HG02870 (cell line): ENCODE measurements around the gene GCNT4.
"Not testable (repeated sequence)": the region's sequence is repeated elsewhere in the genome, so short reads cannot be mapped to it uniquely, and the experiment has no call there.

Experiments used
- ATAC-seq: cut with Tn5 transposase; IDR thresholded peaks from one replicate; pipeline ENCODE4 v1.9.1; 2021; ENCODE audit warnings: mild to moderate bottlenecking, moderate library complexity; ENCODE audit not compliant: unreplicated experiment

GCNT4 gene

DNA sequence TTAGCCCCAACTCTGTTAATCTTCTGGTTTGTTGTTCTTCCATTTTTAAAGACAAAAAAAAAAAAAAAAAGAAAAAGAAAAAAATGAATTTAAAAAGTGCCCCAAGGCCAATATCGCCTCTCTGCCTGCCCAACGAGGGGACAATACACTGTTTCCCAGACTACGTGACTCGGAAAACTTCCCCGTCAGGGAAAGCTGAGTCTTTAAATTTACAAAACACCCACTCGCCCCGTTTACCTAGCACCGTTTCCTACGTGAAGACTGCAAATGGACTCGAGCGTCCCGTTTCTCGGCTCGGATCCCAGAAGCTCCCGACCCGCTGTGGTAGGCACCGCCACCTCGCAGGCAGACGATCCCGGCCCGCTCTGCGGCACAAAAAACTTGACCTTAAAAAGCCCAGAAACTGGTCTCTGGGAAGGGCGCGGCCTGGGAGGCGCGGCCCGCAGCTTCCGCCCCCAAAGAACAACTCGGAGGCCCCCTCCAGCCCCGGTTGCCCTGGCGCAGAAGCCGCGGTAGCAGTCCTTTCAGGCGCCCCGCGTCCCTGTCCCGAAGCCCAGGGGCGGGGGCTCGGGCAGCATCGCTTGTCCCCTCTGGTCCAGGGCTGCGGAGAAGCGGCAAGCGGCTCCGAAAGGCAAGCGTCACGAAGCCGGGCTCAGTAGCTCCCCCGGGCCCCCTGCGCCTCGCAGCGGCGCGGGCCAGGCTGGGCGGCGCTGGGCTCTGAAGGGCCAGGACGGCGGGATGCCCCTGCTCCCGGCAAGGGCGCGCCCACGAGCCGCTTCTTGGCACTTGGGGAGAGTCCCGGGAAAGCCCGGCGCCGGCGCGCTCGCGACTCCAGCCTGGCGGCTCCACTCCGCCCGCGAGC, at the start of gene GCNT4:
TSS of gene GCNT4 (minus strand) at position 367 of the 862 bp plus-strand sequence. CDS start 22,521 bp downstream, outside the sequence.
- no peak for ATAC-seq

- ATAC-seq = not testable (repeated sequence)
Measured at GRCh38 chr5:75095956-75096355, 43.6 kb upstream of the GCNT4 start.

- no peak for ATAC-seq
Measured at GRCh38 chr5:75091597-75091996, 39.2 kb upstream of the GCNT4 start.

- ATAC-seq = no peak
Measured at GRCh38 chr5:75089662-75090061, 37.3 kb upstream of the GCNT4 start.

DNA sequence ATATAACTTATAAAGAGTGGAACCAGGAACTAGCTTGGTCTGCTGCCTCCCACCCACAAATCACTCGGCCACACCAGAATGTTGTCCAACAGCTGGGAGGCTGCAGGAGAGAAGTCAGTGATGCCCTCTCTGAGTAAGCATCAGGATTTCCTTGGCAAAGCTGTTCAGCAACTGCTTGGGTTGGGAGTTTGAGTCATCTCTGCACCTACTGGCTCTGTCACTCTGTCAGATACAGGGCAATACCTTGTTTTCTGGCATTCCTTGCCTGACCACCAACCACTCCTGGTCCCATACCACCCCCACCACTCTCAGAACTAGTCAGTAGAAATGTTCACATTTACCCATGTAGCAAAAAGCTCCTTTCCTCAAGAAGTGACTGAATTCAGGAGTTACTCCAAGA, 36.8 kb upstream of the GCNT4 start:
- no peak for ATAC-seq

DNA sequence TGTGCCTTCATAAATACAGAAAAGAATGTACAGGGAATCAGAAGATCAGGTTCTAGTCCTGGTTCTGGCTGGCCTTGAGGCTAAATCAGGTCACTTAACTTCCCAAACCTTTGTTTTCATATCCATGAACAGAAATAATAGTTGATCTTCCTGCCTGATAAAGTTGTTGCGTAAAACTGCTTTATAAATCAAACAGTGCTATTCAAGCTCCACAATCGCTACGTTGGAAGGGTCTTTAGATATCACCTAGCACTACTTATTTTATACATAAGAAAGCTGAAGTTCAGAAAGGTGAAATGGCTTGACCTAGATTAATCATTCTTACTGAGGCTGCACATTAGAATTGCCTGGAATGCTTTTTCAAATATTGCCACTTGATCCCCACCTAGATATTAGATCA, 36.3 kb upstream of the GCNT4 start:
- no peak for ATAC-seq

DNA sequence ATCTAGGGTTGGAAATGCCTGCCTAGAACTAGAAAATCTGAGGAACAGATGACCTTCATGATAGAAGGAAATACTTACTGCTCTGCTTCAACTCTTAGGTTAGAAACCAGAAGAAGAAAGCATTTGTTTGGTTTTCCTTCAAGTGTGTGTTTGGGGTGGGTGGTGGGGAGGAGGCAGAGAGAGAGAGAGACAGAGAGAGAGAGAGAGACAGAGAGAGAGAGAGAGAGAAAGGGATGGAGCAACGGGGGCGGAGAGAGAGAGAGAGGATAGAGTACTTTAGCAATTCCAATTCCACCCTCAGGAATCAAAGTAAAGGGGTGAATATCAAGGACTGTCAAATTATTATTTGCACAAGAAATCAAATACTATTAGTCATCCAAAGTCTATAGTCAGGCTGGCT, 29.2 kb upstream of the GCNT4 start:
- no peak for ATAC-seq

GRCh38 chr5:75079346-75079745, 27.0 kb upstream of the GCNT4 start:
- ATAC-seq = not testable (repeated sequence)

GRCh38 chr5:75078027-75078426, 25.7 kb upstream of the GCNT4 start:
- no peak for ATAC-seq

DNA sequence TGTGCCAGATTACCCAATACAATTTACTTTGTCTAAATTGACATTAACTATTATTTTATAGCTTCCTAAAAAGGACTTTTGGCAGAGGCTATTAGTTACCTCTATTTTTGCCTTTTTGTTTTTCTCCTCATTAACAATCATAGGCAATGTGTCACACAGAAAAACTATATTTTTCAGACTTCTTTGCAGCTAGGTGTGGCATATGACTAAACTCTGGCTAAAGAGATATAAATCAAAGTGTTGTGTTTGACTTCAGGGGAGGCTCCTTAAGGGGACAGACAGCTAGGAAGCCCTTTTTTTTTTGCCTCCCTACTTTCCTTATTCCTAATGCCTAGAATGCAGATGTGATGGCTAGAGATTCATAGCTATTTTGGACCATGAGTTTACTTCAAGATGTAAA, 19.7 kb upstream of the GCNT4 start:
- no peak for ATAC-seq

GRCh38 chr5:75071100-75071499, 18.7 kb upstream of the GCNT4 start:
- no peak for ATAC-seq

GRCh38 chr5:75067434-75067833, 15.1 kb upstream of the GCNT4 start:
- no peak for ATAC-seq

DNA sequence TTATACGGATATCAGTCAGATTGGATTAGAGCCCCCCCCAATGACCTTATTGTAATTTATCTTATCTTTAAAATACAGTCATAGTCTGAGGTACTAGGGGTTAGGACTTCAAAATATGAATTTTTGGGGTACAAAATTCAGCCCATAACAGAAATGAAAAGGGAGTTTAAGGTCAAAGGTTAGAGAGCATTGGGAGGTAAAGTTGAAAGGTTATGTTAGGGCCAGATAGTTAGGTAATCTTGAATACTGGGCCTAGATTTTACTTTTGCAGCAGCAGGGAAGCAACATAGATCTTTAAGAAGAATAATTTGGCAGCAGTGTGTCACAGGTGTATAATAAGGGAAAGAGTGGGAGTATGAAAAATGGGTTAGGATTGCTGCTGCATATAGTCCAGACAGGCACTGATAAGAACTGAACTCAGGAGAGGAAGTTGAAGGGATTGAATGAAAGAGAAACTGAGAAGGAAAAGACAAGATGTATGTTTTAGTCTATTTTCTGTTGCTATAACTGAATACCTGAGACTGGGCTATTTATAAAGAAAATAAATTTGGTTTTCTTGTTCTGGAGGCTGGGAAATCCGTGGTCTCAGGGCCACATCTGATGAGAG, 10.7 kb upstream of the GCNT4 start:
- no peak for ATAC-seq

- no peak for ATAC-seq
Measured at GRCh38 chr5:75059912-75060545, 7.7 kb upstream of the GCNT4 start.

DNA sequence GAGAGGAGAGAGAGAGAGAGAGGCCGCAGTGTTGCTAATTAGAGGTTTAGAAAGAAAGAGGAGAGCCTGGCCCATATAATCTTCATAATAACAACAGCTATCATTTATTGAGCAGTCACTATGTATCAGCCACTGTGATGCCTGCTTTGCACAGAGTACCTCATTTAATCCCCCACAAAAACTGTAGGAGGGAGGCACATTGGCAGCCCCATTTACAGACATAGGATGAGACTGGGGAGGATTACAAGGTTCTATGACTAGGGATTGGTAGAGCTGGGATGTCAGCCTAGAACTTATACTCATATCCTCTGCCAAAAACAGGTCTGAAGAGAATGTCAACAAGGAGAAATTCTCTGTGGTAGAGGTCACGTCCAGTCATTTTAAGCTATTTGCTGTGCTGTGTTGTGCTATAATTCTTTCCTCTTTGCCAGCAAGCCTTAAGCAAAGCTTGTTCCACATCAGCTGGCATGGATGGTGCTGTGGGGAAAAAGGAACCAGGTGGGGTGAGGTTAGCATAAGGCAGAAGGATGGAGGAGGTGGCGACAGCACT, 6.7 kb upstream of the GCNT4 start:
- no peak for ATAC-seq

DNA sequence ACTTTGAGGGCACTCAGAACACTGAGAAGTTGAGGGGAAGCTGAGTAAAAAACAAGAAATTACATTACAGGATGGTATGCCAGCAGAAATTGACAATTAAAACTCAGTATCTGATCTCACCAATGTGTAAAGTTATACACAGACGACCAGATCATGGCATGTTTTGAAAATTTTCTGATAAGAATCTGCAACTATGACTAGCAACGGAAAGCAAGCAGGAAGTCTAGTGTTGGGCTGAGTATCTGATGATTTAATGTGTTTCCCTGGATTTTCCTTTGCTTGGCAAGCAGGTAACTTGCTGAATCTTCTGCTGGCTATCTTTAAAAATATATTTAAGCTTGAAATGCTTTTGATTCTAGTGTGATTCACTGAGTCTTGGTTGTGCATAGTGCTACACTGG, 5.2 kb upstream of the GCNT4 start:
- no peak for ATAC-seq

DNA sequence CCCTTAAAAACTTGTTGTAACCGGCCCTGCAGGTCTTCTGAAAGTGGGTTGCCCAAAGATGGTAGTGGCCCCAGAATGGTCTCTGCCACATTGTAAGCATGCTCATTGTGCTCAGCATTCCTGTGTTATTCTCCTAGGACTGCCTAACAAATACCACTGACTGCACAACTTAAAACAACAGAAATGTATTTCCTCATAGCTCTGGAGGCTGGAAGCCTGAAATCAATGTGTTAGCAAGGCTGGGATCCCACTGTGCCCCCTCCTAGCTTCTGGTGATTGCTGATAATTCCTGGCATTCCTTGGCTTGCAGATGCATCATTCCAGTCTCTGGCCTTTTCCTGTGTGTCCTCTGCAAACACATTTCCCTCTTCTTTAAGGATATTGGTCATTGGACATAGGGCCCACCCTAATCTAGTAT, 3.4 kb upstream of the GCNT4 start:
- no peak for ATAC-seq

GRCh38 chr5:75054134-75054930, 2.0 kb upstream of the GCNT4 start:
- ATAC-seq = no peak

DNA sequence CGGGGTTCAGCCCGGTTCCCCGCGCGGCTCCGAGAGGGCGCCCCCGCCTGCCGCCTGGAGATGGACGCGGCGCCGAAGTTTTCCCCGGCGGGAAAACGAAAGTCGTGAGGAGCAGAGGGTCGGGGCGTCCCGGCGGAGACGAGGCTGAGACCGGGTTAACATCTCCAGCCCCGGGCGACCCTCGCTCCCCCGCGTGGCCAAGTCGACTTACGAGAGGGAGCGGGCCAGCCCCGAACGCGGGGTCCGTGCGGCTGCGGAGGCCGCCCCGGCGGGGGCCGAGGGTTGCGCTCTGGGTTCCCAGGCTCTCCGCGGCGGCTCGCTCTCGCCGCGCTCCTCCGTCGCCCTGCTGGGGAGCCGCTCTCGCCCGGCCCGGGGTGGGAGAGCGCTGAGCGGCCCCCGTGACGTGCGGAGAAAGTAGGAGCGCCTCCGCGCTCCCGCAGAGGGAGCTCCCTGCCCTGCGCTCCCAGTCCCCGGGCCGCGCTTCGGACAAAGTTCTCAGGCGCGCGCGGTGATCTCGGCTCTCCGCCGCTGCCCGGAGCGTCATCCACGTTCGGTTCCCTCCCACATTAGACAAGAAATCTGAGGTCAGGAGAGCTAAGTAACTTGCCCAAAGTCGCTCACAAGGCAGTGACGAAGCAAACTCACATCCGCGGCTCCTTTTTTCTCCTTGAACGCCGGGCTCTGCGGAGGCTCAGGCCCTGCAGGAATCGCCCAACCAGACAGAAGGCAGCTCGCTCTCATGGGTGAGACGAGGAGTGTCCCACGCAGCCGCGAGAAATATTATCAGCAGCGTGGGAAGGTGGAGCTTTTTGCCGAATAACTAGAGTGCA, 1.2 kb upstream of the GCNT4 start:
- ATAC-seq = no peak

DNA sequence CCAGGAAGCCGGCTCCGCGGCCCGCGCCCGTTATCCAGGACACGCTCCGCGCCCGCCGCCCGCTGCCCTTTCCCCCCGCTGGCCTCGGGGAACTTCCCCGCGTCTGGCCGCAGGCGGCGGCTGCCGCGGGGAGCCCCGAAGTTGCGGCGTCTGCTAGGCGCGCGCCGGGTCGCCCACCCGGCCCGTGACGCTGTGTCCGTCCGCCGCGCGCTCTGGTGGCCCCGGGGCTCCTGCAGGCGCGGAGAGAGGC, 621 bp upstream of the GCNT4 start:
- ATAC-seq = no peak
